Spinal cord (tissue), 10 donors: Measurements from ENCODE around the gene RIC8B. TPM values are rescaled to one million over a fixed set of nuclear protein-coding genes. Genes with fewer than 3 reads are reported as not detected.
"Not testable (repeated sequence)": the region's sequence is repeated elsewhere in the genome, so short reads cannot be mapped to it uniquely, and the experiment has no call there.

Source experiments
- DNase-seq, 6 donors: peaks; one replicate each; pipeline versions ENCODE4 v3.0.0 to v3.0.0-alpha.2; 2013 to 2015; ENCODE audit warnings: low spot score in 6 of 6, low read depth in 4 of 6
- H3K27ac ChIP-seq: one replicate; pipeline ENCODE4 v1.5.1; 2013; ENCODE audit warnings: low read depth, low read length, control low read depth
- H3K27me3 ChIP-seq: one replicate; pipeline ENCODE4 v1.6.1; 2013; ENCODE audit warnings: low read length; ENCODE audit not compliant: control insufficient read depth, insufficient read depth
- H3K36me3 ChIP-seq: one replicate; pipeline ENCODE4 v1.6.1; 2013; ENCODE audit warnings: low read length; ENCODE audit not compliant: control insufficient read depth, insufficient read depth
- H3K4me1 ChIP-seq: one replicate; pipeline ENCODE4 v1.6.1; 2013; ENCODE audit warnings: low read length; ENCODE audit not compliant: control insufficient read depth, insufficient read depth
- H3K4me3 ChIP-seq: one replicate; pipeline ENCODE4 v1.5.1; 2013; ENCODE audit warnings: low read depth, low read length, control low read depth
- H3K9me3 ChIP-seq: one replicate; pipeline ENCODE4 v1.6.1; 2013; ENCODE audit warnings: low read length; ENCODE audit not compliant: control insufficient read depth, insufficient read depth
- WGBS: methylation state at CpG from one replicate; pipeline ENCODE4 v1.1.5; 2013; ENCODE audit warnings: missing lambda C conversion rate; ENCODE audit not compliant: insufficient coverage; 5-methylcytosine and 5-hydroxymethylcytosine counted together
- long read RNA-seq, 4 donors: transcript quantifications; one replicate each; lab custom pipeline, GENCODE V29; 2026
- polyA plus RNA-seq, 2 donors: library from polyadenylated mRNA; unstranded; fragments of 120-200 nt; gene quantifications; one replicate each; pipeline ENCODE4 v1.2.1, GENCODE V29; 2013; ENCODE audit not compliant: insufficient read length in 2 of 2
- total RNA-seq, 2 donors: library from RNA; depleted of rRNA in 1 of 2; stranded (reverse); fragments of 120-200 nt in 1 of 2; fragments of >200 nt in 1 of 2; gene quantifications; one replicate each; pipeline versions ENCODE4 v1.2.3 to v1.2.4, GENCODE V29; 2013 to 2014
- donor health status: healthy.

The RIC8B gene, protein sequence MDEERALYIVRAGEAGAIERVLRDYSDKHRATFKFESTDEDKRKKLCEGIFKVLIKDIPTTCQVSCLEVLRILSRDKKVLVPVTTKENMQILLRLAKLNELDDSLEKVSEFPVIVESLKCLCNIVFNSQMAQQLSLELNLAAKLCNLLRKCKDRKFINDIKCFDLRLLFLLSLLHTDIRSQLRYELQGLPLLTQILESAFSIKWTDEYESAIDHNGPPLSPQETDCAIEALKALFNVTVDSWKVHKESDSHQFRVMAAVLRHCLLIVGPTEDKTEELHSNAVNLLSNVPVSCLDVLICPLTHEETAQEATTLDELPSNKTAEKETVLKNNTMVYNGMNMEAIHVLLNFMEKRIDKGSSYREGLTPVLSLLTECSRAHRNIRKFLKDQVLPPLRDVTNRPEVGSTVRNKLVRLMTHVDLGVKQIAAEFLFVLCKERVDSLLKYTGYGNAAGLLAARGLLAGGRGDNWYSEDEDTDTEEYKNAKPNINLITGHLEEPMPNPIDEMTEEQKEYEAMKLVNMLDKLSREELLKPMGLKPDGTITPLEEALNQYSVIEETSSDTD
- total RNA-seq = 10 to 100 TPM; 20.7 to 32.4 TPM
- polyA plus RNA-seq = 10 to 100 TPM; 26.3 to 27.9 TPM
- long read RNA-seq, donor 1, full-length matches to known transcripts = 2 of 7 reads
- long read RNA-seq, donor 1, partial matches to known transcripts = 5 of 7 reads
- long read RNA-seq, donor 1, other reads (novel, unspliced or antisense) = 0 of 7 reads
- long read RNA-seq, donor 2 = 0 reads
- long read RNA-seq, donor 3, full-length matches to known transcripts = 2 of 2 reads
- long read RNA-seq, donor 3, partial matches to known transcripts = 0 of 2 reads
- long read RNA-seq, donor 3, other reads (novel, unspliced or antisense) = 0 of 2 reads
- long read RNA-seq, donor 4, partial matches to known transcripts = 6 of 10 reads
- long read RNA-seq, donor 4, other reads (novel, unspliced or antisense) = 0 of 10 reads

DNA sequence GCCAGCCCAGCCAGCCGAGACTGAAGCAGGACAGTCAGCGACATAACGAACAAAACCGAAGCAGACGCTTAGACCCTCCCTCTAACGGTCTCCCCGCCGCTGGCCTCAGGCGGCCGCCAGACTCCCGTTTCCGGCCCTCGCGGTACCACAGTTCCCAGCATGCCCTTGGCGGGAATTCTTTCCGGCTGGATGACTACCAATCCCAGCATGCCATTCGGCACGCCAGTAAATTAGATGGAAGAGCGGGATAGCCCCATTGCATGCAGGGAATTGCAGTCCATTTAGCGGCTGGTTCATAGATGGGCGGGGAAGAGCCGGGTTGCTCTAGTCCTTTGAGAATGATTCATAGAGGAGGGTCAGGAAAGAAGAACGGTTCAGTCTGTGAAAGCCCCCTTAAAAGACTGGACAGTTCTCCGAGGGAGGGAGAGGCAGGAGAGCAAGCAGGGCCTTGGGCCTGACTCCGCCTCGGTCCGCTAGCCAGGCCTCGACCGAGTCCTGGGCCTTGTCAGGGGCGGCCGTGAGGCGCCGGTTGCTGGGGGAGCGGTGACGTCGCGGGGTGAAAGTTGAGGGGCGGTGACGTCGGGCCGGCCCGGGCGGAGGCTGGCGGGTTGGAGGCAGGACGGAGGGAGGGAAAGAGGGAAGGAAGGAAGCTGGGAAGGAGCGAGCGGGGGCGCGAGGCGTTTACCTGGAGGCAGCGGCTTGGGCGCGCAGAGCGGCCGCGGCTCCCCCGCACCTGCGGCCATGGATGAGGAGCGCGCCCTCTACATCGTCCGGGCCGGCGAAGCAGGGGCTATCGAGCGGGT is at the start of gene RIC8B:
Gene RIC8B, plus strand, starts transcription at position 678 of the 803 bp plus-strand sequence. Its CDS starts 64 bp downstream, at position 742.
- peak; percentile 97 to 100 (median 99) for DNase-seq
- H3K36me3 ChIP-seq = peaks cover 3% of the 10 kb centered on the region
- peaks cover 8% of the 10 kb centered on the region for H3K4me1 ChIP-seq
- no peaks in the 10 kb centered on the region for H3K9me3 ChIP-seq
- 0% methylated on average over 64 of the region's 66 CpGs for WGBS
- peak within 1 kb of the TSS; percentile 93 for H3K4me3 ChIP-seq
- H3K27ac ChIP-seq = peak within 1 kb of the TSS; percentile 99
- no peaks in the 10 kb centered on the region for H3K27me3 ChIP-seq

DNA sequence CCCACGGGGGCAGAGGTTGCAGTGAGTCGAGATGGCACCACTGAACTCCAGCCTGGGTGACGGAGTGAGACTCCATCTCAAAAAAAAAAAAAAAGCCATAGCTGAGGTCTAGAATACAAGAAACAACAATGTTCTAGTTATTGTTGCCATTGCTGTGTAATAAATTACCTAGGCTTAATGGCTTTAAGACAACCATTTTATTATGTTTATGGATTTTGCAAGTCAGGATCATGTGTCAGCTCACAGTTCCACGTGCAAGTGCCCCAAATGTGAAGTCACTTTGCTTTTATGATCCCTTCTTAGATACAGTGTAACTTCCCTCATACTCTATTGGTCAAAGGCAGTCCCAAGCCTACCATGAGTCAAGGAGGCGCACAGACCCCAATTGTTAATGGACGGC is 49.5 kb upstream of the RIC8B start:
- no peak for DNase-seq
- 100% methylated on average over 1 of the region's 6 CpGs for WGBS
- Histone ChIP-seq H3K36me3 (peaks cover 6% of the 10 kb centered on the region), H3K27ac (no peak overlapping the region), H3K27me3 (no peaks in the 10 kb centered on the region), H3K4me1 (peaks cover 9% of the 10 kb centered on the region), H3K4me3 (no peak overlapping the region), H3K9me3 (no peaks in the 10 kb centered on the region)

DNA sequence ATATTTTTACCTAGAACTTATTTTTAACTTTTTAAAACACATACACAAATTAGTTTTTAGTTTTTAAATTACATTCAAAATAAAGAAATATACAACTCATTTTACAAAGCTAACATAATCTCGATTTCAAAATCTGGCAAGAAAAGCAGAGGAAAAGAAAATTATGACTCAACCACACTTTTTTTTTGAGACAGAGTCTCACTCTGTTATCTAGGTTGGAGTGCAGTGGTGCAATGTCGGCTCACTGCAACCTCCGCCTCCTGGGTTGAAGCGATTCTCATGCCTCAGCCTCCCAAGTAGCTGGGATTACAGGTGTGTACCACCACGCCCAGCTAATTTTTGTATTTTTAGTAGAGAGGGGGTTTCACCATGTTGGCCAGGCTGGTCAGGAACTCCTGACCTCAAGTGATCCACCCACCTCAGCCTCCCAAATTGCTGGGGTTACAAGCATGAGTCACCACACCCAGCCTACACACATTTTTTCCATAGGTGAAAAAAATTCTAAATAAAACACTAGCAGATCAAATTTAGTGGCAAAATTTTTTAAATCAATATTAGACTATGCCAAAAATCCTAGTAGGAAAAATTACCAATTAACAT is 47.8 kb upstream of the RIC8B start:
- H3K4me1 ChIP-seq, H3K9me3 ChIP-seq, H3K27ac ChIP-seq, H3K36me3 ChIP-seq, DNase-seq, H3K4me3 ChIP-seq, H3K27me3 ChIP-seq: not testable (repeated sequence)
- WGBS = no CpG with 5 or more reads among the region's 5 CpGs

DNA sequence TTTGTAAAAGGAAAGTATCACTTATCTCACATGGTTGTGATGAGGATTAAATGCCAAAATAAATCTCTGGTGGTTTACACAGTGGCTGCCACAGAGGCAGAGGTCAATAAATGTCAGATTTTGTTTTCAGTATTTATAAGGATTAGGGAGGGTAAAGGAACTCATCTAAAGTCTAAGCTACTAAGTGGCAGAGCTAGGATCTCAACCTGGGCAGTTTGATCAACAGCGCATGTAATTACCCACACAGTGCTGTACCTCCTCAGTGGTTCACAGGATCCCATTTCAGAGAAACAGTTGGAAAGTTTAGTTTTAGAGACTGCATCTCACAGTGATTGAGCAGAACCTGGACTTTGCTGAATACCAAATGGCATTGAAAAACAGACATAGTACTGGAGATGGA is 44.9 kb upstream of the RIC8B start:
- H3K4me1 ChIP-seq = no peaks in the 10 kb centered on the region
- H3K27ac ChIP-seq = no peak overlapping the region
- H3K27me3 ChIP-seq = no peaks in the 10 kb centered on the region
- H3K4me3 ChIP-seq = no peak overlapping the region
- WGBS = 100% methylated on average over 1 of the region's 1 CpG
- peaks cover 8% of the 10 kb centered on the region for H3K36me3 ChIP-seq
- no peak for DNase-seq
- H3K9me3 ChIP-seq = no peaks in the 10 kb centered on the region

DNA sequence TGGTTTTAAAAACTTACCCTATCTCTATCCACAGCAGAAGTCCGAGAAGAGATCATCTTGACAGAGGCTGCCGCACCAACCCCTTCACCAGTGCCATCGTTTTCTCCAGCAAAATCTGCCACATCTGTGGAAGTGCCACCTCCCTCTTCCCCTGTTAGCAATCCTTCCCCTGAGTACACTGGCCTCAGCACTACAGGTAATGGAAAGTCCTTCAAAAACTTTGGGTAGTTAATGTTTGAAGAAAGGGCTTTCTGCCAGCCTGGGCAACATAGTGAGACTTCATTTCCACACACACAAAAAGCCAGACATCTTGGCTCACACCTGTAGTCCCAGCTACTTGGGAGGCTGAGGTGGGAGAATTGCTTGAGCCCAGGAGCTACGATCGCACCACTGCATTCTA is 41.6 kb upstream of the RIC8B start:
- H3K4me1 ChIP-seq = no peaks in the 10 kb centered on the region
- H3K36me3 ChIP-seq = peaks cover 8% of the 10 kb centered on the region
- DNase-seq = no peak
- H3K27ac ChIP-seq = no peak overlapping the region
- no peaks in the 10 kb centered on the region for H3K27me3 ChIP-seq
- no peak overlapping the region for H3K4me3 ChIP-seq
- no peaks in the 10 kb centered on the region for H3K9me3 ChIP-seq
- WGBS = 86% methylated on average over 3 of the region's 5 CpGs

DNA sequence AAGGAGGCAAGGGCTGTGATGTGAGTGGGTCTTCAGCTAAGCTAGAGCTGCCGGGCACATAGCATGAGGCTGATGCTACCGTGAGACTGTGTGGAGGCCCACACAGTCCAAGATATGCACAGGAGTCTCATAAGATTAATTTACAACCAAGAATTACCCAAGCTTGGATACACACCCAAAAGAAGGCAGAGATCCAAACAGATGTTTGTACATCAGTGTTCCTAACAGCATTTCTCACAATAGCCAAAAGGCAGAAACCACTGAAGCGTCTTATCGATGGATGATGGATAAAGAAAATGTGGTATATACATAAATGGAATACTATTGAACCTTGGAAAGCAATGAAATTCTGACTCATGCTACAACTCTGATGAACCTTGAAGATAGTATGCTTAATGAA is 40.8 kb upstream of the RIC8B start:
- Histone ChIP-seq H3K27me3 (no peaks in the 10 kb centered on the region), H3K36me3 (peaks cover 8% of the 10 kb centered on the region), H3K4me1 (no peaks in the 10 kb centered on the region), H3K9me3 (no peaks in the 10 kb centered on the region), H3K27ac (no peak overlapping the region), H3K4me3 (no peak overlapping the region)
- no peak for DNase-seq
- WGBS = 88% methylated on average over 2 of the region's 4 CpGs

DNA sequence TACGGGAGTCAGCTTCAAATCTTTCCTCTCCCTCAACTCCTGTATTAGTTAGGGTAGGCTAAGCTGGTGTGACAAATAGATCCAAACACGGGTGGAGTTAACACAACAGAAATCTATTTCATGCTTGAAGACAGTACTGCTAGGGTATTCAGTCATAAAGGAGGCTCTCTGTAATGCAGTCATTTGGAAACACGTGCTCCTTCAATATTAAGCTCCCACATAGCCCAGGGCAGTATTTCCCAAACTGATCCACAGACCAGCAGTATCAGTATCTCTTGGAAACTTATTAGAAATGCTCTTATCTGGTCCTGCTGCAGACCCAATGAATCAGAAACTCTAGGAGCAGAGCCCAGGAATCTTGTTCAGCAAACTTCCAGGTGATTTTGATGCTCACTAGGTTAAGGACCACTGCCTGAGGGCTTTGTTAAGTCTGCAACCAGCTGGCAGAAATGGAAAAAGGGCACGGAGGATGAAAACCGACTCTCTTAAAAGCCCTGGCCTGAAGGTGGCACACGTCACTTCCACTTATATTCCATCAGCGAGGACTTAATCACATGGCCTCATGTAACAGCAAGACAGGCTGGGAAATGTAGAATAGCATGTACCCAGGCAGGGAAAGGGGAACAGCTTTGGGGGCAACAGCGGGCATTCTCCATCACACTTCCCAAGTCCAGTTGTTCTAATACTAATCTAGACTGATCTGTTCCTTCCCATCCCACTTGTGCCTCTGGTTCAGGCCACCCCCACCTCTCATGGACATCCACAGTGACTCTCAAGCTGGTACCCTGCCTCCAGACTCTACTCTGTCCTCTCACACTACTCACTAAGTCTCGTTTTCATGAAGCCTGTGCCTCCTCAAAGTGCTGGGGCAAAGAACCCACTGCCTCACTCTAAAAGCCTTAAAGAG is 38.2 kb upstream of the RIC8B start:
- 80% methylated on average over 4 of the region's 9 CpGs for WGBS
- no peaks in the 10 kb centered on the region for H3K9me3 ChIP-seq
- H3K27ac ChIP-seq = no peak overlapping the region
- H3K4me1 ChIP-seq = no peaks in the 10 kb centered on the region
- H3K4me3 ChIP-seq = no peak overlapping the region
- DNase-seq = no peak
- peaks cover 8% of the 10 kb centered on the region for H3K36me3 ChIP-seq
- H3K27me3 ChIP-seq = no peaks in the 10 kb centered on the region

DNA sequence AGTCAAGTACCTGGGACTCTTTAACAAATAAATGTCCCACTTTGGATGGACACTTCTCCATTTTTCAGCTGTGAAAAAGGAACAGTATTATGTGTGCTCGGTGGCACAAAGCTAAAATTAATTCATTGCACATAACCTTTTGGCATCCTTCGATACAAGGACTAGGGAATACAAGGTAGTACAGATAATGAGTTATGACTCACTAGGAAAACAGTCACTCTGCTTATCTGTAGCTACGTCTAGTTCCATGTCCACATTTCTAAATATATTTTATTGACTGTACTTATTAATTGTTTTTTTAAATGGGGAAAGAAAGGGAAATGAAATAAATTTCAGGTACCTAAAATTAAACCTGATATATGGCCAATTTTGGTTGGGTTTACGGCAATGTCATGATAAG is 35.2 kb upstream of the RIC8B start:
- H3K9me3 ChIP-seq = no peaks in the 10 kb centered on the region
- no peak for DNase-seq
- 83% methylated on average over 1 of the region's 4 CpGs for WGBS
- H3K36me3 ChIP-seq = no peaks in the 10 kb centered on the region
- no peak overlapping the region for H3K4me3 ChIP-seq
- no peaks in the 10 kb centered on the region for H3K4me1 ChIP-seq
- H3K27ac ChIP-seq = no peak overlapping the region
- no peaks in the 10 kb centered on the region for H3K27me3 ChIP-seq
